Adrenal gland (tissue), 12 donors: ENCODE results near the gene FAM219A. TPM values are rescaled to one million over a fixed set of nuclear protein-coding genes. Genes with fewer than 3 reads are reported as not detected.

Experiments used
- DNase-seq, 7 donors: peaks; one replicate each; pipeline ENCODE4 v3.0.0-alpha.2; 2019 to 2020
- H3K27ac ChIP-seq, 5 donors: fragments of 200-600 bp; sonication (generic) in 4 of 5; 1 replicate in 3 of 5; 2 replicates in 2 of 5; pipeline versions ENCODE4 v1.5.1 to v1.8.0; 2016 to 2020; ENCODE audit warnings: mild to moderate bottlenecking in 1 of 5
- H3K27me3 ChIP-seq: fragments of 200-600 bp; 2 replicates; pipeline ENCODE4 v1.8.0; 2021
- H3K36me3 ChIP-seq, 2 donors: fragments of 200-600 bp; replicated peaks in 1 of 2; 1 replicate in 1 of 2; 2 replicates in 1 of 2; pipeline versions ENCODE4 v1.5.1 to v1.8.0; 2018 to 2022
- H3K4me1 ChIP-seq, 2 donors: fragments of 200-600 bp; replicated peaks in 1 of 2; 1 replicate in 1 of 2; 2 replicates in 1 of 2; pipeline versions ENCODE4 v1.5.1 to v1.8.0; 2018 to 2021
- H3K4me3 ChIP-seq, 4 donors: fragments of 200-600 bp; sonication (generic) in 3 of 4; one replicate each; pipeline ENCODE4 v1.5.1; 2016 to 2018
- H3K9me3 ChIP-seq, 3 donors: fragments of 200-600 bp; sonication (generic) in 1 of 3; replicated peaks in 1 of 3; 1 replicate in 2 of 3; 2 replicates in 1 of 3; pipeline versions ENCODE4 v1.5.1 to v1.8.0; 2016 to 2021
- POLR2A ChIP-seq, 2 donors: fragments of 450-650 bp; IDR thresholded peaks; one replicate each; pipeline ENCODE4 v1.6.1; 2017; ENCODE audit warnings: antibody characterized with exemption in 2 of 2, mild to moderate bottlenecking in 2 of 2, moderate library complexity in 1 of 2
- WGBS, 4 donors: extraction: QIAGEN DNeasy Blood & Tissue Kit in 2 of 4; methylation state at CpG; one replicate each; pipeline versions ENCODE4 v1.1.5 to v1.1.7; 2013 to 2017; 5-methylcytosine and 5-hydroxymethylcytosine counted together
- intact Hi-C, 2 donors: fragments of 100-400 bp; cut with DNase I; formaldehyde crosslinking; loops; one replicate each; pipeline versions ENCODE4 v1.14.1 to v1.15.0; 2022 to 2023
- polyA plus RNA-seq, 3 donors: library from polyadenylated mRNA; stranded (reverse); fragments of 200-250 nt in 2 of 3; fragments of 350-450 nt in 1 of 3; fragmentation: Illumina TruSeq in 1 of 3; extraction: RNeasy Lipid Tissue Mini Kit (QIAGEN cat#74804) in 1 of 3; gene quantifications; one replicate each; pipeline ENCODE4 v1.2.3, GENCODE V29; 2013 to 2014
- total RNA-seq, 9 donors: library from RNA; depleted of rRNA in 4 of 9; stranded (reverse); fragments of >200 nt in 4 of 9; fragments of 120-200 nt in 1 of 9; fragmentation: NEBNext Ultra II Directional in 1 of 9; extraction: Animal tissue kit (Norgen Biotek cat#: 25700) in 1 of 9; gene quantifications; one replicate each; pipeline versions ENCODE4 v1.1.0 to v1.2.4, GENCODE V29; 2013 to 2023
- TF ChIP-seq, protein P1 (sequence below), 6 experiments: fragments of 450-650 bp in 4 of 6; fragments of 200-600 bp in 2 of 6; sonication (generic) in 1 of 6; IDR thresholded peaks; 1 replicate in 5 of 6; 2 replicates in 1 of 6; pipeline versions ENCODE4 v1.5.1 to v1.8.0; 2016 to 2021; ENCODE audit warnings: antibody characterized with exemption in 6 of 6, mild to moderate bottlenecking in 2 of 6, moderate library complexity in 1 of 6
- donor health status: healthy with polysubstance abuse.
- donor health status: Bipolar disorder and iron deficiency.
- donor health status: DM: yes; HTN: yes; CAD: no.
- donor health status: DM: no; HTN: no; CAD: no.
- donor health status: DM: no; HTN: no; CAD: no.
- donor health status: DM: yes; HTN: yes; CAD: no.

Gene FAM219A
- total and polyA plus RNA-seq, 12 donors = 7.6 to 26.9 (median 14.9) TPM

DNA sequence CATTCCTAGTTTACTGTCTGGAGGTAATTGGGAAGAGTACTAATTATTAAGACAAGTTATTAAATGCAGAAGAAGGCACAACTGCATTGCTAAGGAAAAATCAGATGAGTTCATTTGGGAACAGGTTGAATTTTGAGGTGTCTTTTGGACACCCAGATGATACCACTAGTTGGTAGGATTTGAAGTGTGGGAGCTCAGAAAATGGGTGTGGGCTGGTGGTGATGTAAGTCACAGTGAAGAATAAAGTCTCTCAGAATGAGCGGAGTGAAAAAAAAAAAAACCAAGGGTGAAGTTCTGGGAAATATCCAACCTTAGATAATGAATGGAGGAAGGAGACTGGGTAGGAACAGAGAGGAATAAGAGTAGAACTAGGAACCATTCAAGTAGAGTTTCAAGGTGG lies 46.0 kb downstream of the FAM219A start:
- Histone ChIP-seq H3K4me3 (no peak overlapping the region), H3K27me3 (no peaks in the 10 kb centered on the region), H3K4me1 (no peaks in the 10 kb centered on the region), H3K9me3 (no peaks in the 10 kb centered on the region), H3K27ac (no peak overlapping the region), H3K36me3 (no peaks in the 10 kb centered on the region)
- intact Hi-C loops = no loop called here
- WGBS, 4 donors = 33 to 98% (median 49%) methylated on average over 1 of the region's 1 CpG
- TF ChIP-seq POLR2A (IDR thresholded peaks at IDR 0.05) = no peak
- TF ChIP-seq, protein P1, sequence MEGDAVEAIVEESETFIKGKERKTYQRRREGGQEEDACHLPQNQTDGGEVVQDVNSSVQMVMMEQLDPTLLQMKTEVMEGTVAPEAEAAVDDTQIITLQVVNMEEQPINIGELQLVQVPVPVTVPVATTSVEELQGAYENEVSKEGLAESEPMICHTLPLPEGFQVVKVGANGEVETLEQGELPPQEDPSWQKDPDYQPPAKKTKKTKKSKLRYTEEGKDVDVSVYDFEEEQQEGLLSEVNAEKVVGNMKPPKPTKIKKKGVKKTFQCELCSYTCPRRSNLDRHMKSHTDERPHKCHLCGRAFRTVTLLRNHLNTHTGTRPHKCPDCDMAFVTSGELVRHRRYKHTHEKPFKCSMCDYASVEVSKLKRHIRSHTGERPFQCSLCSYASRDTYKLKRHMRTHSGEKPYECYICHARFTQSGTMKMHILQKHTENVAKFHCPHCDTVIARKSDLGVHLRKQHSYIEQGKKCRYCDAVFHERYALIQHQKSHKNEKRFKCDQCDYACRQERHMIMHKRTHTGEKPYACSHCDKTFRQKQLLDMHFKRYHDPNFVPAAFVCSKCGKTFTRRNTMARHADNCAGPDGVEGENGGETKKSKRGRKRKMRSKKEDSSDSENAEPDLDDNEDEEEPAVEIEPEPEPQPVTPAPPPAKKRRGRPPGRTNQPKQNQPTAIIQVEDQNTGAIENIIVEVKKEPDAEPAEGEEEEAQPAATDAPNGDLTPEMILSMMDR (IDR thresholded peaks at IDR 0.05) = no peak
- no peak for DNase-seq

DNA sequence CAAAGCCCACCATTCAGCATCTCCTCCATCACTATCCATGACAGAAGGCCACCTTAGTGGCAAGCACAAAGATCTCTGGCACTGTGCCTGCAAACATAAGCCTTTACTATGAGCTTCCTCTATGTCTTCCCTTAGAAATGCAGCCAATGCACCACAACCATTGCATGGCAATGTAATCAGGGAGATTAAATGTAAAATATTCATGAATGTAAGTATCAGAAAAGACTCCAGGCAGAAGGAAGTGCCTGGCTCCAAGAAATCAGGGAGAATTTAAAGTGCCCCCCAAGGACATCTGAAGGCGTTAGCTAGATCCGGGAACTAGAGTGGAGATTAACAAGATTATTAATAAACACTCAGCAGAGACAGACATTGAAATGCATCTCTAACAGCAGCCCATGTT lies 49.2 kb downstream of the FAM219A start:
- no peak for DNase-seq
- no peak overlapping the region for H3K27ac ChIP-seq
- no peak overlapping the region for H3K4me3 ChIP-seq
- no peaks in the 10 kb centered on the region for H3K27me3 ChIP-seq
- WGBS, 4 donors = 71 to 81% (median 76%) methylated on average over 2 of the region's 2 CpGs
- H3K4me1 ChIP-seq = no peaks in the 10 kb centered on the region
- intact Hi-C loops = no loop called here
- no peak for TF ChIP-seq POLR2A (IDR thresholded peaks at IDR 0.05)
- TF ChIP-seq, protein P1 (IDR thresholded peaks at IDR 0.05) = no peak
- H3K36me3 ChIP-seq = peaks cover 0 to 6% of the 10 kb centered on the region in 2 donors
- no peaks in the 10 kb centered on the region for H3K9me3 ChIP-seq

DNA sequence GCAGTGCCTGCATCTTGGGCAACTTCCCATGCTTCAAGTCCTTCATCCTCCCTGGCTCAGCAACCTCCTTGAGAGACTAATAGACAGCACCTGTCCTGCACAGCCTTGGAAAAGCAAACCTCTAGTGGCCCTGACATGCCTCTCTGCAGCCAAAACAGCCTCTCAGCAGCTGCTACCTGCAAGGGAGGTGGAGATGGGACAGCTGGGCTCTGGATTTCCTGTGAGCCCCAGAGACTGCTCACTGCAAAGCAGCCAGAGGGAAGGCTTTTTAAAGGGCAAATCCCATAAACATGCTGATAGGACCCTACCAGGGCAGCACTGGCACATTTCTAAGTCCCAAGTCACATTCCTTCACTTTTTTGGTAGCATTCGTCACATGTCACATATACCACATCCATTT lies 50.2 kb downstream of the FAM219A start:
- no peaks in the 10 kb centered on the region for H3K9me3 ChIP-seq
- no peak overlapping the region for H3K27ac ChIP-seq
- intact Hi-C loops = no loop called here
- peaks cover 0 to 6% of the 10 kb centered on the region in 2 donors for H3K36me3 ChIP-seq
- no peak for TF ChIP-seq POLR2A (IDR thresholded peaks at IDR 0.05)
- TF ChIP-seq, protein P1 (IDR thresholded peaks at IDR 0.05) = no peak
- H3K4me3 ChIP-seq = no peak overlapping the region
- no peak for DNase-seq
- H3K27me3 ChIP-seq = no peaks in the 10 kb centered on the region
- H3K4me1 ChIP-seq = no peaks in the 10 kb centered on the region
- WGBS, 4 donors = 91 to 100% (median 96%) methylated on average over 1 of the region's 1 CpG

DNA sequence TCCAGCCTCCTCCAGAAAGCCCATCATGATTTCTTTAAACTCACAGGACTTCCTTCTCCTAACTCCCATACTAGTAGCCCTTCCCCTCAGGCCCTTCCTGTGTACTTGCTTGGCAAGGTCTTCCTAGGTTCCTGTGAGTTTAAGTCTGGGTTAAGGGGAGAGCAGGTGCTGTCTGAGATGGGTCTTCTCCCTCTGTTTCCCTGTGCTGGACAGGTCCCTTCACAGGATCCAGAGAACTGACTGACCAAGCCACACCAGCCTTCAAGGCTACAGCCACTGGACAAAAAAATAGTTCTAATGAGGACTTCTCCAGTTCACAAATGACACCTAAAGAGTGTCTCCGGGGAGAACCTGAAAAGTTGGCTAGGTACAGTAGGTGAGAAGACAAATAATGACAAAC lies 52.2 kb downstream of the FAM219A start:
- Histone ChIP-seq H3K4me3 (no peak overlapping the region), H3K36me3 (peaks cover 0 to 25% of the 10 kb centered on the region in 2 donors), H3K27me3 (no peaks in the 10 kb centered on the region), H3K27ac (no peak overlapping the region), H3K9me3 (no peaks in the 10 kb centered on the region), H3K4me1 (no peaks in the 10 kb centered on the region)
- no peak for DNase-seq
- intact Hi-C loops = no loop called here
- WGBS, 4 donors = 82 to 93% (median 88%) methylated on average over 1 of the region's 1 CpG
- TF ChIP-seq POLR2A (IDR thresholded peaks at IDR 0.05) = no peak
- TF ChIP-seq, protein P1 (IDR thresholded peaks at IDR 0.05) = no peak
